ENCODE measurements around the gene CD44. TPM values are rescaled to one million over a fixed set of nuclear protein-coding genes. Genes with fewer than 3 reads are reported as not detected.
"Not testable (repeated sequence)": the region's sequence is repeated elsewhere in the genome, so short reads cannot be mapped to it uniquely, and the experiment has no call there.

Gene CD44
- total RNA-seq, 1 donor from 2014 or later: 548 TPM

DNA sequence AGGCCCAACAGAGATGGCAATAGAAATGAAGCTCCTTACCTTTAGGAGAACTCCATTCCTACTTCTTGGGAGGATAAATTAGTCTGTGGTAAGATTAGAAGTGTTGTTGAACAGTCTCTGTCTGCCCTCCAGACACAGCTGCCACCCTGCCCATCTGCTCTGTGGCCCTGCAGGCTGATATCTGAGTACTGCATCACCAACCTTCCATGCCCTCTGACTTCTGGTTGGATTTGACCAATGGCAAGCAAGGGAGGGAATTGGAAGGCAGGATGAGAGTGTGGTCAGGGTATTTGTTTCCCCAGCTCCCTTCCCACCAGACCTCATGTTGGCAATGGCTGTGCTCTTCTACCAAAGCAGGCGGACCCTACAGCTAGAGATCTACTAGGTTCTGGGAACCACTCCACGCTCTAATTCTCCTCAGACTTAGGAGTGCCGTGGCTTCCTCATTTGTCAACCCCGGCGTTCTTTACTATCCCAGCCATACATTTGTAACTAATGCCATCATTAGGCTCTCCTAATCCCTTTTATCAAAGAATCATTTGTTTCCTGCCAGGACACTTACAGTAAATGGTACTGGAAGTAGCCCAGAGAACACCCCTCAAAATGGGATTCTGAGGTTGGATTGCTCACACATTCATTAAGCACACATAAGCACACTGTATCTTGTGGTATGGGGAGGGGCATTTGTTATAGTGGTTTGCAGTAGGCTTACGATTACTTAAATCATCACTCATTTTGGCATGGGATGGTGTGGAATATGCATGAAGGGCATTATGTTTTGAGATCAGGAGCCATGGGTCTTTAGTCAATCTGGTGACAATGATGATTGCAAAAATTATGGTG, 35.4 kb upstream of the CD44 start:
- Histone ChIP-seq H3K4me1 (peaks cover 11% of the 10 kb centered on the region), H3K27ac (no peak overlapping the region), H3K36me3 (no peaks in the 10 kb centered on the region), H3K27me3 (no peaks in the 10 kb centered on the region), H3K9me3 (no peaks in the 10 kb centered on the region), H3K4me3 (no peak overlapping the region)
- TF ChIP-seq CTCF (IDR thresholded peaks at IDR 0.05): no peak
- DNase-seq: no peak
- no peak for ATAC-seq
- intact Hi-C loops (cut with DNase I): no loop called here

DNA sequence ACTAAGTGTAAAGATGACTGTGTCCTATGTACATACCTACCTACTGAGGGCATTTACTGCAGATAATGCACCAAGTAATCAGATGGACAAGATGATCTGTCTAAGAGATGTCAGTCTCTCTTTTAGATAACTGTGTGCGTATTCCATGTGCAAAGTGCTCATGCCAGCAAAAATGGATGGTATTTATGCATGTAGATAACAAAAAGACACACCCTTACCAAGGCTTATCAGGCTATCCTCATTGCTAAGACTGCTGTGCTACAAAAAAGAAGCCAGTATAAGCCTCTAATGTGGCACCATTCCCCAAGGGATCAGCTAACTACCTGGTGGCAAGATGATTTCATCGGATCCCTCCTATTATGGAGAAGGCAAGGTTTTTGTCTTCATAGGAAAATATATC, 34.3 kb upstream of the CD44 start:
- intact Hi-C loops (cut with DNase I): no loop called here

GRCh38 chr11:35105319-35106079, 33.5 kb upstream of the CD44 start:
- no peak for ATAC-seq

More for the DNA sequence above, 34.3 kb upstream of the CD44 start:
- no peak for TF ChIP-seq CTCF (IDR thresholded peaks at IDR 0.05)
- no peaks in the 10 kb centered on the region for H3K27me3 ChIP-seq
- no peak overlapping the region for H3K4me3 ChIP-seq
- no peak for DNase-seq
- no peak for ATAC-seq
- no peaks in the 10 kb centered on the region for H3K9me3 ChIP-seq
- no peak overlapping the region for H3K27ac ChIP-seq
- no peaks in the 10 kb centered on the region for H3K36me3 ChIP-seq
- peaks cover 4% of the 10 kb centered on the region for H3K4me1 ChIP-seq

GRCh38 chr11:35106595-35106994, 32.4 kb upstream of the CD44 start:
- Histone ChIP-seq H3K9me3 (no peaks in the 10 kb centered on the region), H3K4me3 (no peak overlapping the region), H3K4me1 (peaks cover 13% of the 10 kb centered on the region), H3K27ac (no peak overlapping the region), H3K27me3 (no peaks in the 10 kb centered on the region), H3K36me3 (no peaks in the 10 kb centered on the region)
- intact Hi-C loops (cut with DNase I): no loop called here
- TF ChIP-seq CTCF (IDR thresholded peaks at IDR 0.05): no peak
- peak; percentile 66 for ATAC-seq
- no peak for DNase-seq

More at GRCh38 chr11:35105319-35106079, 33.5 kb upstream of the CD44 start:
- no peaks in the 10 kb centered on the region for H3K27me3 ChIP-seq
- H3K9me3 ChIP-seq: no peaks in the 10 kb centered on the region
- intact Hi-C loops (cut with DNase I): no loop called here
- no peak overlapping the region for H3K27ac ChIP-seq
- no peak overlapping the region for H3K4me3 ChIP-seq
- no peaks in the 10 kb centered on the region for H3K36me3 ChIP-seq
- DNase-seq: no peak
- H3K4me1 ChIP-seq: peaks cover 2% of the 10 kb centered on the region
- TF ChIP-seq CTCF (IDR thresholded peaks at IDR 0.05): no peak

DNA sequence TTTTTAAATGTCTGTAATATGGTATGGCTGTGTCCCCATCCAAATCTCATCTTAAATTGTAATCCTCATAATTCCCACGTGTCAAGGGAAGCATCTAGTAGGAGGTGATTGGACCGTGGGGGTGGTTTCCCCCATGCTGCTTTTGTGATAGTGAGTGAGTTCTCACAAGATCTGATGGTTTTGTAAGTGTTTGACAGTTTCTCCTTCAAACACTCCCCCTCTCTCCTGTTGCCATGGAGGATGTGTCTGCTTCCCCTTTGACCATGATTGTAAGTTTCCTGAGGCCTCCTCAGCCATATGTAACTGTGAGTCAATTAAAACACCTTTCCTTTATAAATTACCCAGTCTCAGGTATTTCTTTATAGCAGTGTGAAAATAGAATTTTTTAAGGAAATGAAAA, 31.1 kb upstream of the CD44 start:
- Histone ChIP-seq H3K9me3 (no peaks in the 10 kb centered on the region), H3K36me3 (no peaks in the 10 kb centered on the region), H3K4me3 (no peak overlapping the region), H3K4me1 (peaks cover 16% of the 10 kb centered on the region), H3K27me3 (no peaks in the 10 kb centered on the region), H3K27ac (no peak overlapping the region)
- ATAC-seq (no peak), DNase-seq (no peak)
- intact Hi-C loops (cut with DNase I): no loop called here
- no peak for TF ChIP-seq CTCF (IDR thresholded peaks at IDR 0.05)

DNA sequence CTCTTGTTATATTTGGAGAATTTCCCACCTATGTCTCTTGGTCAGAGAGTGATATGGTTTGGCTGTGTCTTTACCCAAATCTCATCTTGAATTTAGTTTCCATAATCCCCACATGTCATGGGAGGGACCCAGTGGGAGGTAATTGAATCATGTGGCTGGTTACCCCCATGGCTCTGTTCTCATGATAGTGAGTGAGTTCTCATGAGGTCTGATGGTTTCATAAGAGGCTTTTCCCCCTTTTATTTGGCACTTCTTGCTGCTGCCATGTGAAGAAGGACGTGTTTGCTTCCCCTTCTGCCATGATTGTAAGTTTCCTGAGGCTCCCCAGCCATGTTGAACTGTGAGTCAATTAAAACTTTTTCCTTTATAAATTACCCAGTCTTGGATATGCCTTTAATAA, 30.6 kb upstream of the CD44 start:
- H3K9me3 ChIP-seq; H3K36me3 ChIP-seq; H3K4me3 ChIP-seq; H3K27me3 ChIP-seq; H3K27ac ChIP-seq; DNase-seq; ATAC-seq; intact Hi-C loops (cut with DNase I): not testable (repeated sequence)
- peaks cover 16% of the 10 kb centered on the region for H3K4me1 ChIP-seq

All from upper lobe of right lung (tissue), 1 donor.